RPMI8226 (cell line): ENCODE data around the gene SULT4A1.

Experiments used
- DNase-seq: peaks from one replicate; pipeline ENCODE4 v3.0.0-alpha.2; 2015

Gene SULT4A1

DNA sequence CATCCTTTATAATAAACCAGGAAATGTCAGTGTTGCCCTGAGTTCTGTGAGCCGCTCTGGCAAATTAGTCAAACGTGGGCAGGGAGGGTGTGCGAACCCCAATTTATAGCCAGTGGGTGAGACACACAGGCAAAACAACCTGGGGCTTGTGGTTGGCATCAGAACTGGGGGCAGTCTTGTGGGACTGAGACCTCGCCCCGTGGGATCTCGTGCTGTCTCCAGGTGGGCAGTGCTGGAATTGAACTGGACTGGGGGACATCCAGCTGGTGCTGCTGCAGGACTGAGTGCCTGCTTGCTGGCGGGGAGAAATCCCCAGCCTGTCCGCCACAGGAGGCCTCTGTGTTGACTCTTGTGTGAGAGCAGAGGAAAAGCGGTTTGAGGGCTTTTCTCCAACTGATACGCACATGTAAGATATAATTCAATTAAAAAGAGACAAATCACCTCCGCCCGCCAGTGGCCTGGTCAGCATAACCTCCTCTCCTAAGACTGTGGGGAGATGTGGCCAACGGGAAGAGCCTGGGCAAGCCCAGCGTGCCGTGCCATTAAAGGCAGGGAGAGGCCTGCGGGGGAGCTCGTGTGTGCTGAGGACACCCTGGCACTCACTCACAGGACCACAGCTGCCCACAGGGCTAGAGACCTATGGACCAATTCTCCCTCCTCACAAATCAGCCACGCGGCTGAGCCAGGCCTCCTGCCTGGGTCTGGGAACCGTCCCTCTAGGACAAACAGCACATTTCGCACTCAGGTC is 18.4 kb downstream of the SULT4A1 start:
- DNase-seq = no peak

DNA sequence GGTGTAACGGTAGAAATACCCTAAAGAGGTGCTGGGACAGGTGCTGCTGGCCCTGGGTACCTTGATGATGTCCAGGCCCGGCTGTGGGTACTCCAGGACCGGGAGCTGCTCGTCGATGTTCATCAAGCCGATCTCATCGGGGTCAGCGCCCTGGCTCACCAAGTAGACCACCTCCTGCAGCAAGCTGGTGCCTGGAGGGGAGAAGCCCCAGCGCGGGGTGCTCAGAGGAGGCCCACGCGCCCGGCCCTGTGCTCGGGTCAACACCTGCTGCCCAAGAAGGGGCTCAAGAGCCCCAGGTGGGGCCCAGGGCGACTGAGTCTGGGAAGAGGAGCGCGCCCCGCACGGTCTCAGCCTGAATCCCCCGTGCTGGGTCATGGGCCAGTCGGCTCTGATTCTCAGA is 20.6 kb downstream of the SULT4A1 start:
- no peak for DNase-seq

DNA sequence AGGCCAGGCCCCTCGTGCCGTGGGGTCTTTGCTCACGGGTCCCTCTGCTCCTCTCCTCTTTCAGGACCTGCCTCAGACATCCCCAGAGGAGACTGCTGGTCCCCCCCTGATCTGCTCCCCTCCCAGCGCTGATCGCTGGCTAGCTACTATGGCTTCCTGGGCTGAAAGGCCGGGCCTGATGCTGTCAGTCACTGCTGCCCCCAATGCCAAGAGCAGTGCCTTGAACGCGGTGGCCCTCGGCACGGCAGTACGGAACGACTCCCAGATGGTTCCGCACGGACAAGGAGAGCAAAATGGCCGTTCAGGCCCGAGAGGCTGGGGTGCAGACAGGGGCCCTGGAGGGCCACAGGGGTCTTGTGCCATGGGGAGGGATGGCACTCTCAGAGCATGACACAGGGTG is 21.5 kb downstream of the SULT4A1 start:
- no peak for DNase-seq

DNA sequence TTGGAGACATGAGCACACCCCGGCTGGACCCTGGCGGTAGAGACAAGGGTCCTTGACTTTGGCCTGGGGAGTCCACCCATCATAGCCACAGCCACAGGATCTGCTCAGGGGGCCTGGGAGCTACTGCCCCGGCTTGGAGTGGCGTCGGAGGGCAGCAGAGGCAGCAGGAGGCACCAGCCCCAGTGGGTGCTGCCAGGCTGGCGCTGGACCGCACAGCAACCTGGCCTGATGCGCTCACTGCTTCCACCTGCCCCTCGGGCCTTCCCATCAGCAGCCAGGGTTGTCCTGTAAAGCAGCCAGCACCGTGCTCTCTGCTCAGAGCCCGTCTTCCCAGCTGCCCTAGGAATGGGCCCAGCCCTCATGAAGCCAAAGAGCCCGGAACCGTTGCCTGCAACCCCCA is 21.9 kb downstream of the SULT4A1 start:
- no peak for DNase-seq

DNA sequence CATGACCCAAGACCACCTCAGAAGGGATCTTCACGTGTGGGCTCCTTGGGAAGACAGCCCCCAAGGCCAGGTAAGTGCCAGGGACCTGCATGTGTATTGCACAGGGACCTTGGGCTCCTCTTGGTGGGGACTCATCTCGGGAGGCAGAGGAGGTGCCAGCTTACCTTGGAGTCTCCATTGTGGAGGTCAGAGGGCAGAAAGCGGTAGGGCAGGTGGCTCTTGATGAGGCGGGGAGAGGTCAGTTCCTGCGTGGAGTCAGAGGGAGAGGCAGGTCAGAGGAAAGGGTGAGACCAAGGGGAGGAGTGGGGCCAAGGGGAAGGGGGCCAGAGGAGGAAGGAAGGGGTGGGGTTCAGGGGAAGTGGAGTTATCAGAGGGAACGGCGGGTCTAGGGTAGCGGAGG is 22.5 kb downstream of the SULT4A1 start:
- no peak for DNase-seq

DNA sequence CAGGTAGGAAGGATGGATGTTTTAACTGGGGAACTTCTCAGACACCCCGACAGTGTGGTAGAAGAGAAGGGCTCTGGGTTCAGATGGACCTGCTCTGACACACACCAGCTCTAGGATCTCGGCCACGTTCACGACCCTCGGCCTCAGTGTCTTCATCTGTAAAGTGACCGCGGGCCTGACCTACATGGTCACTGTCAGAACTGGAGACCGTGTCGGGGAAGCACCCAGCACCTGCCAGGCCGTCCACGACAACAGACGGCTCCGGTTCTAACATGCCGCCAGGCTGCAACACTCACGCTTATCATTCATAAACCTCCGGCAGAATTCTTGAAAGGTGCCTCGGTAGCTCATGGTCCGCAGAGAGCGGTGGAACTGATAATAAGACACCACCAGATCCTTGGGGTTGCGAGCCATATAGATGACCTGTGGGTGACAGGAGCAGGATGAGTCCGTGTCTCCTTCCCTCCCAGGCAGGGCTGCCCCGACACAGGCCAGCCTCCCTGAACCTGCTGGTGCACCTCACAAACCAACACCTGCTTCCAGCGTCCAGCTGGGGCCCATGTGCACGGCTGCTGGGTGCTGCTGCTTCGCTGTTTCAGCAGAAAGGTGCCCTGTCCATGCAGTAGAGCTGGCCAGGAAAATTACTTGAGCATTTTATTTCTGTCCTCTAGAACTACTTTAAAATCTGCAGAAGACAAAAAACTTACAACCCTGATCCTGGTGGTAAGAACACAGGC is 23.6 kb downstream of the SULT4A1 start:
- no peak for DNase-seq

DNA sequence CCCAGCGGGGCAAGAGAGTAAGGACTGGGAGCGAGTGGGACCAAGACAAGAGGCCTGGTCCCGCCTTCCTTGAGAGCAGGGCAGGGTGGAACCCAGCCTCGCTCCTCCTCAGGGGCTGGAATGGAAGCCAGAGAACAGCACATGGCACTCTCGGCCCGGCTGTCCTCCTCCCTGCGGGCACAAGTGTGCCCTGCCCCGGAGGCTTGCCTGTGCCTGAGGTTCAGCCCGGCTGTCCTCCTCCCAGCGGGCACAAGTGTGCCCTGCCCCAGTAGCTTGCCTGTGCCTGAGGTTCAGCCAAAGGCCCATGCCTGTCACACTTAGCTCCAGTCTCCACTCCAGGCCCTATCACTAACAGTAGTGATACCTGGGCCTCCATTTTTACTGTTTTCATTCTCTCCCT is 24.2 kb downstream of the SULT4A1 start:
- DNase-seq = no peak

DNA sequence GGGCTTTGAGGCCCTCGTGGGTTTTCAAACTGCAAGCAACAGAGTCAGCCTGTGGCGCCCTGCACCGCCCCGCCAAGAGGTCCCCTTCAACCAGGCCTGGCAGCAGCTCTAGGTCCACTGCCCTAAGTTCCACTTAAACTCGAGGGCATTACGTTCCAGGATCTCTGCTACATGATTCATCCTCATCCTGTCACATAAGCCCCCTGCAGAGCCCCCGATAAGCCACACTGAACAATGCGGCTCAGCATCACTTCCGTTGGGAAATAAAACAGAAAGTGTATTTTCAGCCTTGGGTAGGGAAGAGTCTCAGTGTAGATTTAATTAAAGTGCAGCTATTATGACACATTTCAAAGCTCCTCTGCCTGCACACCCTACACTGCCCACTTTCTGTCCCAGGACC is 24.6 kb downstream of the SULT4A1 start:
- no peak for DNase-seq

DNA sequence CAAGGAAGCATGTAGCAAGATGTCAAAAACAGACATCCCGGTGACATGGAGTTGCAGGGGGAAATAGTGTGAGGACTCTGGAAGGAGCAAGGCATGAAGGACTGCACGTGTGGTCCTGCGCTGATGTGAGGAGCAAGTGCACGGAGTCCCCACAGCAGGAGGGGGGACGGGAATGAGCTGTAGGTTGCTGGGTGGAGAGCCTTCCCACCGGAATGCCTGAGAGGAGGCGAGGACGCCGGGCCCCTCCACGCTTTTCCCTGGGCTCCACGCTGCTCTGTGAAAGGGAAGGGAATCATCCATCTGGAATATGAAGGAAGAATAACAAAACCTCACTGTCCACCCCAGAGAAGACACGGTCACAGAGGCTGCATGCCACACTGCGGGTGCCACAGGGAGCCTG is 26.6 kb downstream of the SULT4A1 start:
- DNase-seq = no peak

DNA sequence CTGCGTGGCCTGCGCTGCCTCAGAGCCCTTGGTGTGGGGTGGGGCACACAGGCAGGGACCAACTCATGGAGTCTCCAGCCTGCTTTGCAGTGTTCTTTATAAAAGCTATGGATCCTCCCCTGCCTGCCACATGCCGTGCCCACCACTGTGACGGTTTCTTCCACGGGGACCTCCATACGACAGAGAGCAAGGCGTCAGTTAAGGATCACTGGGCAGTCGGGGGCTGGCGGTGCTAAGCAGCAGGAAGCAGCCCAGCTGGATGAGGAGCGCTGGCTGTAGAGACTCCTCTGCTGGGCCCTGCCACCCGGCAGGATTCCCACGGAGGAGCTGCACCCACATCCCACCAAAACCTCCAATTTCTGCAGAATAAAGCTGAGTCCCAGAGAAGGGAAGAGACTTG is 27.1 kb downstream of the SULT4A1 start:
- no peak for DNase-seq

DNA sequence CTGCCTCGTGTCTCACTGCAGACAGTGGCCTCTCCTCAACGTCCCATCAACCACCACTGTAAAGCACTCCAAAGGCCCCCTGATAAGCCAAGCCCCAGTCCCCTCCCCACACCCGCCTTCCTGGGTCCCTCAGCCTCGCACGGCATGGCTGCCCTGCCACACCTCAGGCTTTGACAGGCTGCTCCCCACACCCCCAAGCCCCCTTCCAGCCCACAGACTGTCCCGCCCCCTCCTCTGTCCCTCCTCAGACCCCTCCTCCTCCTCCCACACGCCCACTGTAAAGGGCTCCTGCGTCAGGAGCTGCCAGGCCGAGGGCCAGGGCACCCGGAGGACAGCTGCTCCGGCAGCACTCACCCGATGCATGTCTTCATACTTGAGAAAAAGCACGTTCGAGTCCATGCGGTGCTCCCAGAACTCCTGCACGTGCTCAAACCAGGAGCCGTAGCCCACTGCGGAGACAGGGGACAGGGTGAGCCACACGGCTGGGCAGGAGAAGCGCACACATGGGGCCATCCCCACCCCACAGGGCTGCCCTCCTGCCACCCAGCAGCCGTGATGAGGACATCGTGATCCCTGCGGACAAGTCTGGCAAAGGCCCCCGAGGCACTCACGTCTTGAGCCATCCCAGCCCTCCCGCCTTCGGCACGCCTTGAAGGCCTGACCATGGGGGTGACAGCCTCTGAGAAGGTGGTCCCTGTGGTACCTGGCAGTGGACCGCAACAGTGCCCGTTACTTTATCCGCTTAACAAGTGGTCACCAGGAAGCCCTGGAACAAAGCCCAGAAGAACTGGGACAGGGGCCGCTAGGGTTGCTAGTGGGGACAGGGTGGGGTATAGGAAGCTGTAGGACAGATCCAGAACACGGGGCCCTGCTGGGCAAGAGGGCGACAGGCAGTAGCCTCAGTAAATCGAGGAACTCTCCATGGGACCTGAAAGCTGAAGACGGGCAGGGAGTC is 28.8 kb downstream of the SULT4A1 start:
- no peak for DNase-seq

DNA sequence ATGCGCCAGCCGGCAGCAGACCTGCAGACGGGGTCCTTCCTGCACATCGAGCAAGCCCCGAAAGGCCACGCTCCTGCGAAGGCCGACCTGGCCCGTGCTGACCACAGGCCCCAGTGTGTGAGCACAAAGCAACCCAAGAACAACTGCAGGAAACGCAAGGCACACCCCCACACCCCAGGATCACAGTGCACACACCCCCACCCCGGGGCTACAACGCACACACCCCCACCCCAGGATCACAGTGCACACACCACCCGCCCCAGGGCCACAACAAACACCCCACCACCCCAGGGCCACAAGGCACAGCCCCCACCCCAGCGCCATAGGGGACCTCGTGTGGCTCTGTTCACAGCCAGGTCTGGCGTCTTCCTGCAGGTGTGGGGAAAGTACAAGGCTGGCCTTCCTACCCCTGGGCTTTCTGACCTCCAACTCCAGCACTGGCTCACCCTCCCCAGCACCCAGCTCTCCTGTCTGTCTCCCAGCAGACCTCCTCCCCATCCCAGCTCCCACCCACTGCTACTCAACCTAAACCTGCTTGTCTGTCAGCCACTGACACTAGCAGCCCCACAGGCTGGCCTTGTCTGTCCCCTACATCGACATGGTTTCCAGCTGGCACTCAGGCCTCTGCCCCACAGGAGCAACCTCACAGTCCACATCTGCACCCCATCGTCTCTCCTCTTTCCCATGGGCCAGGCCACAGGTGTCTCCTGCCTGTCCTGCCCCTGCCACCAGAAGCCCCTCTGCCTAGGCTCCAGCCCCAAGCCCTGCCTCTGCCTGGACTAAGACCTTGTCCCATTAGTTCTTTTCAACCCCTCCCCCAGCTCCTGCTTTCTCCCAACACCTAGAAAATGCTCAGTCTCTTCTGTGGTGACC is 29.7 kb downstream of the SULT4A1 start:
- DNase-seq = no peak

DNA sequence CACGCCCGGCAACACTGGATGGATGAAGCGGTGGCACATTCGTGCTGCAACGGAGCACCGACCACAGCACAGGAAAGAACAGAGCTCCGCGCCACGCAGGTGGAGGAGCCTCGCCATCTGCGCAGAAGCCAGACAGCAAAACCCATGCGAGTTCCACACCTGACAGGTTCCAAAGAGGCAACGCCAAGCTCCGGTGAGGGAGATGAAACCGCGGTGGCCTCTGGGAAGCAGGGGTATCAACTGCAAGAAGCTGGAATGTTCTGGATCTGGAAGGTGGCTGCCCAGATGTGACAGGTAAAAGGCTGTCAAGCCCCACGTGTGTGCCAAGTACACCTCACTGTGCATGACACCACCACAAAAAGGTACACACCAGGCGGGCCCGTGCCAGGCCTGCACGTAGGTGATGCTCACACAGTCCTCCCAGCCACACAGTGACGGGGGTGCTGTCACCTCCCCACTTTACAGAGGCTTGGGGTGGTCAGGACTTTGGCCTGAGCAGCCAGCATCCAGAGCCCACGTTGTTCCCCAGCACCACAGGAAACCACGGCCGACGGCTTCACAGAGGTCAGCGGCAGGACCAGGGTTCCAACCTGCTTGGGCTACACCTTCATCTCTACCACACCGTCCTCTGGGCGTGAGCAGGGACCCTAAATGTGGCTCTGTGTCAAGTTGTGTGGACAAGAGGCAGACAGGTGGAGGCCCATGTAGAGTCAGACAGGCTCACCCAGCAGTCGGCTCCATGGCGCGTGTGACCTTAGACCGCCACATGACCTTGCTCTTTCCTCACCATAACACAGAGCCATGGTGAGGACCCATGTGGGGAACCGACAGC is 30.5 kb downstream of the SULT4A1 start:
- DNase-seq = no peak

DNA sequence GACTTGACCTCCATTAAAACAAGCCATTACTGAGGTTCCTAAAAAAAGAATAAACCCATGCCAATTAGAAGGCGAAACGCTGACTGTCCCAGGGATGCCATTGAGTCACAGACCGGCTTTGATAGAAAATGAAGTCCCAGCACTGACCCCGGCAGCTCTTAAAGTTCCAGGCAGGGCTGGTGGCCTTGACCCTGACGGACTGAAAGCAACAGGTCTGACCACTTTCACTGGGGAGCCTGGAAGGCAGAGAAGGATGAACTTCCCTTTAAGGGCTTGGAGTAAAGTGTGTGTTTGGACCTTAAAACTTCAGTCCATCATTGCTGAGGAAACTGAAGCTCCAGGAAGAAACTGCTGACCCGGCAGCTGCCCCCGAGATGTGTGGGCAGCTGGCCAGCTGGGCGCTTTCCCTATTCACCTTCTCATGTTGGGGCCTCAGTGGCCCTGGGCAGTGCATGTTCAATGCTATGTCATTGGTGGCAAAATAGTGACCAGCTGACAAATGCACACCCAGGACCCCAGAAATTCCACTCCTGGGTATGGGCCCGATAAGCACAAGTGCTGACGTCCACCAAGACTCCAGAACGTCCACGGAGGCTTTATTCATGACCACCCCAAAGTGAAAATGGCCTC is 31.3 kb downstream of the SULT4A1 start:
- peak; percentile 47 for DNase-seq

DNA sequence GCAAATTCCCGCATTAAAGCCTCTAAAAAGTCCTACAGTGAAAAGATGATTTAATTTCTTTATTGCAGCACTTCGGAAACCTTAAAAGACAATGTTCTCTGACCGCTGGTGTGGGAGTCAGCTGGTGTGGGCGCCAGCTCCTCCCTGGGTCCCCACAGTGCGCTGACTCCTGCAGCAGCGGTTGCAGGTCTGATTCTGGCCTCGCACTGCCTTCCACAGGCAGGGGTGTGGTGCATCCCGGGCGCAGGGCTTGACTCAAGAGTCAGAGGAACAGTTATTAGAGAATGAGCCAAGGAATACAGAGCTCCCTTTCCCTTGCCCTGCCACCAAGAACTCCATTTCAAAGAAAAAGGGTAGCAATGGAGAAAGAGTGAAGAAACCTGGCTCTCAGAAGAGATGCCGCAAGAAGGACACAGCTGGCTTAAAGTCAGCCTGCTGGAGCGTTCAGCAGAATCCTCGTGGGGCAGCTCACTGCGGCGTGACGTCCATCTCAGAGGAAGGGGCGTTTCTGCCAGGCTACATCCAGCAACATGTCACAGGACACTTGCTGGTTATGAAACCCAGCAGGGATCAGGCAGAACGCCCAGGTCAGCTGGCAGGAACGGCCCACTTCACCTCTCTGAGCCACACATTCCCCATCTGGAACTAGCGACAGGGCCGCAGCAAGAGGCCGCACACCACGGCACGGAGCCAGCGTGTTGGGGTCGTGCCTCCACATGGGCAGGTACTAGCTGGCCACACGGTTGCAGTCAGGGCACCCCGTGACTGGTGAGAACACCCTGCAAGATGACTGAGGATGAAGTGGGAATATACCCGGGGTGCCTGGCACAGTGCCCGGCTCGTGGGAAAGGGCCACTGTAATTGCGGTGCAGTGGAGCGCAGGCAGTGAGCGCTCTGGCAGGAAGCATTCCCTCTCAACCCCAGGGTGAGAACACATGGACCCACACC is 32.1 kb downstream of the SULT4A1 start:
- DNase-seq = no peak

DNA sequence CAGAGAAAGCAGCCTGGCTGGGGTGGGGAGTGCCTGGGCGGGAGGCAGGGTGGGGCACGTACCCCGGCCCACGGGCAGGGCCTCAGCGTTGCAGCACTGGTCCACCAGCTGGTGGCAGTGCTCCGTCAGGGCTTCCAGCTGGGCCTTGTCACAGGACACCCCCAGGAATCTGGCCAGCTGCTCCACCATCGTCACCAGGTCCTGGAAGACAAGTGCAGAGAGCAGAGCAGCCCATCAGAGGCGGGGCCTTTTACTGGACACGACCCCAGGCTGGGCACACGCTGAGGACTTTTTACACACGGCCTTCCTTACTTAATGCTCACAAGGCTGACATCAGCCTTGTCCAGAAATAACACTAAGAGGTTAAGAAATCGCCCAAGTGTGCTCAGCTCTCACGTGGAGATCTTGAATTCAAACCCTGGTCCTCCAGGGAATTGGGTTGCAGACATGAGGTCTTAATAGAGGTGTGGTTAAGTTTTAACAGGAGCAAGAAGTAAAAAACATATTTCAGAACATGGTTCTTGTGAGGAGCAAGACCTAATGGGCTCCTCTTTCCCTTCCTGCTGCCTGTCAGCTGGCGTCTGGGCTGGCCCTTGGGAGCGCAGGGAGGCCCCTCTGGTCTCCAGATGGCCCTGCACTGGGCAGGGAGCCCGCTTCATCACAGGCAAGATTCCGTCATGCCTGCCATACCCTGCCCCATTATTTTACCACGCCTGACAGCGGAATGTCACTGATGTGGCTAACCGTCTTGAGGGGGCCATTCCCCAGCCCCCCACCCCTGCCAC is 33.1 kb downstream of the SULT4A1 start:
- no peak for DNase-seq

DNA sequence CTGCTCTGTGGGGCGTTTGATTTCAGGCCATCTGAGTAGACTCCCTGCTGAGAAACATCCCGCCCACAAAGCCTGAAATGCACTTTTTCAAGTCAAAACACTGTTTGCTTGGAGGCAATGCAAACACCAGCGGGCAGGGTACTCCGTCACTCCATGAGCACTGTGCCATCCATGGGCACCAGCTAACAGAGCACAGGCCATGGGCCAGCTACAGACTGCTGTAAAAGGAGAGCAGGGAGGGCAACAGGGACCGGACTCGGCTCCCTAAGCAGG is 33.7 kb downstream of the SULT4A1 start:
- no peak for DNase-seq

DNA sequence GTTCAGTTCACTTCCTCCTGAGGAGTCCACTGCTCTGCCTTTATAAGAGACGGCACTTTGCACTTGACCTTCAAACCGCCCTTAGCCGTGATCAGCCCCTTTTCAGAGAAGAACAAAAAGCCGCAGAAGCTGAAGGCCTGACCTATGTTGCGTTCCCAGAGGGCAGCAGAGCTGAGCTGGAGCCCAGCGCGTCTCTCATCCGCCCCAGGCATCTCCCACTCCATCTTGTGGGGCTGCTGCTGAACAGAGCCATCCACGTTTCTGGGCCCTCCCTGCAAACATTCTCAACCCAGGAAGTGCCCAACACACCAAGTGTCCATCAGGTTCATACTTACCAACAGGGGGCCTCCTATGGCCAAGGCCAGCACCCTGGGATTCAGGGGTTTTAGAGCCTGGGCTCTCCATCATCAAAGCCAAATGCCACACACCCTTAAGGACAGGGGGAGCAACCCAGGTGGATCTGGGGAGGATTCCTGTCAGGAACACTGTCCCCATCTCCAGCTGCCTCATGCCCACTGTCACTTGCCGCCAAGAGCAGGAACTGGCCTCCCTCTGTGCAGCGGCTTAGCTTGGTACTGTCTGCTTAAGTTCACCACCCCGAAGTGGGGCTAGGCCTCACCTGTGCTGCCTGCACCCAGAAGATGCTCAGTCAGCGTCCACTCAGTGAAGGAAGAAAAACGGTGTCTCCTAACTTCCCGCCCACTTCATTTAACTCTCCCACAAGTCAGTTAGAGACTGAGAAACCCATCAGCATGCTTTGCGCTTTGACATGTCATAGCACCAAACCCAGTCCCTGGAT is 34.2 kb downstream of the SULT4A1 start:
- no peak for DNase-seq
